GM12878 (cell line): ENCODE data around the gene CPNE6. TPM values are rescaled to one million over a fixed set of nuclear protein-coding genes. Genes with fewer than 3 reads are reported as not detected.

Experiments
- ATAC-seq: fragments of 200-7000 bp; cut with Tn5 transposase; 3 replicates; pipeline ENCODE4 v1.9.1; 2020; ENCODE audit warnings: mild to moderate bottlenecking, moderate library complexity
- BruUV-seq: library from RNA; stranded (reverse); fragments of 400-500 nt; replicated peaks from 2 replicates; lab custom pipeline; 2021; lab: Mats Ljungman, UMichigan
- CTCF ChIA-PET: fragments of 300-600 bp; sonication (Branson Sonifier 250); formaldehyde crosslinking; extraction: SDS; loops from one replicate; lab custom pipeline; 2021; ENCODE audit warnings: inconsistent platforms; lab: Yijun Ruan, JAX
- POLR2A ChIA-PET: fragments of 350-600 bp; formaldehyde crosslinking; extraction: SDS; loops from one replicate; lab custom pipeline; 2021; ENCODE audit warnings: inconsistent platforms; lab: Charles Lee
- RAD21 ChIA-PET: fragments of 300-600 bp; sonication (Branson Sonifier 250); formaldehyde crosslinking; loops from one replicate; lab custom pipeline; 2023; ENCODE audit warnings: antibody characterized with exemption; ENCODE audit not compliant: unreplicated experiment; lab: Charles Lee
- SMC1A ChIA-PET: fragments of 300-600 bp; sonication (Branson Sonifier 250); formaldehyde crosslinking; loops from one replicate; lab custom pipeline; 2023; ENCODE audit not compliant: unreplicated experiment, uncharacterized antibody; lab: Charles Lee
- DNase-seq: peaks from one replicate; pipeline ENCODE4 v3.0.0-alpha.2; 2011; ENCODE audit warnings: low read depth, low spot score
- FAIRE-seq: peaks from 3 replicates; lab custom pipeline; 2011; peaks lifted over from hg19 to GRCh38; lab: Jason Lieb, UNC
- H2AFZ ChIP-seq: 2 replicates; pipeline ENCODE4 v1.6.0; 2011; ENCODE audit warnings: low read depth, low read length, control low read depth; ENCODE audit not compliant: control insufficient read depth
- H3K27ac ChIP-seq: 2 replicates; pipeline ENCODE4 v1.5.1; 2011; ENCODE audit warnings: control low read depth; ENCODE audit not compliant: control insufficient read depth, insufficient read depth
- H3K27me3 ChIP-seq, 2 experiments: replicated peaks in 1 of 2; 2 replicates each; pipeline versions ENCODE4 v1.6.0 to v1.6.1; 2011; ENCODE audit warnings: low read length in 1 of 2; ENCODE audit not compliant: control insufficient read depth in 2 of 2, insufficient read depth in 2 of 2
- H3K36me3 ChIP-seq, 2 experiments: 2 replicates each; pipeline ENCODE4 v1.5.1; 2011; ENCODE audit warnings: low read length in 1 of 2; ENCODE audit not compliant: control insufficient read depth in 2 of 2, insufficient read depth in 2 of 2
- H3K4me1 ChIP-seq: 2 replicates; pipeline ENCODE4 v1.6.1; 2011; ENCODE audit warnings: mild to moderate bottlenecking, low read length, moderate library complexity, mixed read lengths; ENCODE audit not compliant: control insufficient read depth, insufficient read depth
- H3K4me2 ChIP-seq: 2 replicates; pipeline ENCODE4 v1.6.0; 2011; ENCODE audit warnings: control low read depth; ENCODE audit not compliant: control insufficient read depth, insufficient read depth
- H3K4me3 ChIP-seq: fragments of 200-600 bp; sonication (generic); 2 replicates; pipeline ENCODE4 v1.5.1; 2016
- H3K79me2 ChIP-seq: 2 replicates; pipeline ENCODE4 v1.6.0; 2011; ENCODE audit warnings: low read length; ENCODE audit not compliant: control insufficient read depth, insufficient read depth
- H3K9ac ChIP-seq: 2 replicates; pipeline ENCODE4 v1.8.0; 2011; ENCODE audit warnings: low read length, control low read depth, mixed read lengths; ENCODE audit not compliant: control insufficient read depth, insufficient read depth
- H3K9me3 ChIP-seq: replicated peaks from 3 replicates; pipeline ENCODE4 v1.5.1; 2011; ENCODE audit warnings: mild to moderate bottlenecking, low read length; ENCODE audit not compliant: control insufficient read depth, insufficient read depth
- H4K20me1 ChIP-seq: 2 replicates; pipeline ENCODE4 v1.6.0; 2011; ENCODE audit not compliant: control insufficient read depth, insufficient read depth
- BRCA1 ChIP-seq: IDR thresholded peaks from 2 replicates; pipeline ENCODE4 v1.6.1; 2011; ENCODE audit warnings: low read depth, low read length, improper control_type of control experiment
- CHD1 ChIP-seq: IDR thresholded peaks from 2 replicates; pipeline ENCODE4 v1.6.1; 2012; ENCODE audit warnings: low read depth, low read length, improper control_type of control experiment
- GATAD2B ChIP-seq: fragments of 450-650 bp; conservative IDR thresholded peaks from 2 replicates; pipeline ENCODE4 v1.6.1; 2017; ENCODE audit warnings: low read depth, mild to moderate bottlenecking, moderate library complexity
- IRF4 ChIP-seq: IDR thresholded peaks from 2 replicates; pipeline ENCODE4 v1.6.1; 2011; ENCODE audit warnings: low read depth, low read length
- MXI1 ChIP-seq: fragments of 150-350 bp; IDR thresholded peaks from 2 replicates; pipeline ENCODE4 v1.6.1; 2011; ENCODE audit warnings: low read depth, mild to moderate bottlenecking, inconsistent platforms, low read length, improper control_type of control experiment
- NFXL1 ChIP-seq: fragments of 450-650 bp; IDR thresholded peaks from 2 replicates; pipeline ENCODE4 v1.6.1; 2017; ENCODE audit warnings: antibody characterized with exemption, mild to moderate bottlenecking, borderline replicate concordance
- NFYA ChIP-seq: IDR thresholded peaks from 2 replicates; pipeline ENCODE4 v1.6.1; 2011; ENCODE audit warnings: low read depth, mild to moderate bottlenecking, low read length, improper control_type of control experiment, borderline replicate concordance
- RAD51 ChIP-seq: fragments of 450-650 bp; IDR thresholded peaks from 2 replicates; pipeline ENCODE4 v1.6.1; 2016; ENCODE audit warnings: moderate library complexity, mild to moderate bottlenecking, inconsistent platforms
- RB1 ChIP-seq: fragments of 450-650 bp; formaldehyde crosslinking; IDR thresholded peaks from 2 replicates; pipeline ENCODE4 v1.6.1; 2017; ENCODE audit warnings: mild to moderate bottlenecking, borderline replicate concordance
- SP1 ChIP-seq: IDR thresholded peaks from one replicate; pipeline ENCODE4 v1.6.1; 2011; ENCODE audit warnings: low read depth, low read length
- WRNIP1 ChIP-seq: IDR thresholded peaks from 2 replicates; pipeline ENCODE4 v1.6.1; 2011; ENCODE audit warnings: low read depth, low read length, improper control_type of control experiment, borderline replicate concordance
- ZNF24 ChIP-seq: fragments of 450-650 bp; IDR thresholded peaks from 2 replicates; pipeline ENCODE4 v1.6.1; 2017; ENCODE audit warnings: antibody characterized with exemption, mild to moderate bottlenecking
- ZNF384 ChIP-seq: IDR thresholded peaks from 2 replicates; pipeline ENCODE4 v1.6.1; 2012; ENCODE audit warnings: low read depth, mild to moderate bottlenecking, low read length, improper control_type of control experiment, borderline replicate concordance
- ZSCAN29 ChIP-seq: fragments of 450-650 bp; IDR thresholded peaks from 2 replicates; pipeline ENCODE4 v1.6.1; 2017; ENCODE audit warnings: mild to moderate bottlenecking, moderate library complexity
- WGBS: methylation state at CpG from one replicate; pipeline ENCODE4 v1.1.6; 2016; ENCODE audit warnings: low lambda C conversion rate; ENCODE audit not compliant: insufficient replicate concordance, insufficient coverage; ENCODE audit errors: missing lambda C conversion rate; 5-methylcytosine and 5-hydroxymethylcytosine counted together
- in situ Hi-C: fragments of 300-500 bp; cut with MboI; formaldehyde crosslinking; loops from 9 replicates; pipeline ENCODE4 v1.14.3; 2018; ENCODE audit warnings: mixed read lengths
- intact Hi-C: fragments of 100-400 bp; cut with micrococcal nuclease; formaldehyde crosslinking; loops from one replicate; pipeline ENCODE4 v1.14.2; 2022; ENCODE audit not compliant: unreplicated experiment
- polyA plus RNA-seq, 11 experiments: library from polyadenylated mRNA; depleted of rRNA in 4 of 11; unstranded in 6 of 11; stranded (reverse) in 5 of 11; fragments of >200 nt; fragmentation: Nextera tagmentation in 4 of 11; fragmentation: Illumina TruSeq in 1 of 11; extraction: Ambion mirVana in 4 of 11; extraction: Trizol in 1 of 11; gene quantifications; 1 replicate in 1 of 11; 2 replicates in 10 of 11; pipeline versions ENCODE4 v1.2.1 to v1.2.3, GENCODE V29; 2011 to 2016; ENCODE audit warnings: inconsistent platforms in 2 of 11, missing spikeins in 2 of 11, low read depth in 1 of 11
- total RNA-seq, 4 experiments: library from RNA; depleted of rRNA in 3 of 4; stranded (reverse); fragments of >200 nt in 3 of 4; fragmentation: Illumina TruSeq in 1 of 4; extraction: Trizol in 1 of 4; gene quantifications; 2 replicates each; pipeline versions ENCODE4 v1.2.1 to v1.2.3, GENCODE V29; 2013 to 2021

CPNE6 gene
- total and polyA plus RNA-seq, 10 of the 15 experiments (the other 5 are each of a cell fraction or from before 2014, with no cell fraction given), result 0.06 to 0.43 (median 0.18) TPM; not detected in 3

DNA sequence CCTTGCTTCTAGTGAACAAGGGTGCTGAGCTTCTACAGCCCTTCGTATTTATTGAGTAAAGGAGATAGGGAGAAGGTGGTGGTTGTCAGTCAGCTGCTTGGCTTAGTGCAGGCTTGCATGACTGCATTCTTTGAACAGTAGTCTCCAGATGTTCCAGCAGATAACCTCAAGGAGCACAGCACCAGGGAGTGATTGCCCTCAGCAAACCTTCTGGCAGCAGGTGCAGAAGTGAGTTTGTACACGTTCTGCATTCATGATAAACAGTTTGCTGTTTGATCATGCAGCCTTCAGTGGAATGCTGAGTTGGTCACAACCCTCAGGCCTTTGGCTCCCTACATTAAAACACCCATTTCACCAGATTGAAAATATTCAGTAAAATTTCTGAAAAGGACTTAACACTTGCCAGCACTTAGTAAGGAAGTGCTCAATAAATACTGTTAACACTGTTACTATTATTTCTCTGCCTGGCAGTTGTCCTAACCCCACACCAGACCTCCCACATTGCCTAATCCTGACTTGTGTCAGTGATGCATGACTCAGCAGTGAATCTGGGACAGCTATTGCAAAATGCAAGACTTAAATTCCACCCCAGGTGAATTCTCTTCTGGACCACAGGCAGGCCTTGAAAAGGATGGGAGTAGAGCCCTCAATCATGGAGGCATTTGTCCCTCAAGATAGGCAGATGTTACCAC, 38.5 kb upstream of the CPNE6 start:
- FAIRE-seq (no peak), ATAC-seq (no peak), DNase-seq (no peak)
- ChIA-PET SMC1A (interaction anchor here (1.9 kb wide), 1 partner anchor 57 kb away, joined by 8 read pairs; no protein-coding TSS in a partner anchor), CTCF (no interaction called here), POLR2A (no interaction called here), RAD21 (no interaction called here)
- Histone ChIP-seq H3K9me3 (no peaks in the 10 kb centered on the region; the same call in 2 of the 3 replicates), H2AFZ (no peak overlapping the region), H3K27ac (no peak overlapping the region), H3K4me1 (no peaks in the 10 kb centered on the region; the same call in 1 of the 2 replicates), H3K36me3 (no peaks in the 10 kb centered on the region), H3K9ac (no peak overlapping the region), H3K4me2 (no peak overlapping the region), H3K79me2 (no peaks in the 10 kb centered on the region), H3K4me3 (no peak overlapping the region), H4K20me1 (no peaks in the 10 kb centered on the region), H3K27me3 (no peaks in the 10 kb centered on the region)
- TF ChIP-seq RB1 (no peak), ZSCAN29 (no peak), MXI1 (no peak), ZNF384 (no peak), BRCA1 (no peak), NFXL1 (no peak), CHD1 (no peak), WRNIP1 (no peak), RAD51 (no peak), NFYA (no peak), SP1 (no peak), GATAD2B (no peak), IRF4 (no peak), ZNF24 (no peak)
- in situ Hi-C loops (loop anchor here (10.0 kb wide), 1 partner anchor 58 kb away; no protein-coding TSS in a partner anchor), intact Hi-C loops (no loop called here)
- WGBS, result 83% methylated on average over 2 of the region's 2 CpGs
- no TSS peak for BruUV-seq
